Natural killer cell (primary cell): Measurements from ENCODE around the gene DOCK8. TPM values are rescaled to one million over a fixed set of nuclear protein-coding genes. Genes with fewer than 3 reads are reported as not detected.

Experiments used
- ATAC-seq, 3 donors: fragments of 150-1000 bp in 2 of 3; fragments of 200-7000 bp in 1 of 3; cut with Tn5 transposase; 1 replicate in 1 of 3; 2 replicates in 2 of 3; pipeline ENCODE4 v1.10.0; 2021; ENCODE audit warnings: mild to moderate bottlenecking in 2 of 3, moderate library complexity in 2 of 3
- DNase-seq, 2 donors: peaks; one replicate each; pipeline versions ENCODE4 v3.0.0 to v3.0.0-alpha.2; 2013 to 2021; ENCODE audit warnings: mixed read lengths in 1 of 2
- H3K27ac ChIP-seq: one replicate; pipeline ENCODE4 v1.5.1; 2013; ENCODE audit warnings: mild to moderate bottlenecking, low read length
- H3K27me3 ChIP-seq: one replicate; pipeline ENCODE4 v1.6.1; 2013; ENCODE audit warnings: low read length; ENCODE audit not compliant: control insufficient read depth, insufficient read depth
- H3K36me3 ChIP-seq: one replicate; pipeline ENCODE4 v1.6.1; 2013; ENCODE audit warnings: low read length; ENCODE audit not compliant: control insufficient read depth, insufficient read depth
- H3K4me1 ChIP-seq: one replicate; pipeline ENCODE4 v1.6.1; 2013; ENCODE audit warnings: low read length; ENCODE audit not compliant: control insufficient read depth, insufficient read depth
- H3K4me3 ChIP-seq: one replicate; pipeline ENCODE4 v1.5.1; 2013; ENCODE audit warnings: low read length
- H3K9me3 ChIP-seq: one replicate; pipeline ENCODE4 v1.6.1; 2013; ENCODE audit warnings: low read length; ENCODE audit not compliant: control insufficient read depth, insufficient read depth
- H3K27ac Mint-ChIP-seq, 2 donors: one replicate each; pipeline ENCODE4 v1.8.0; 2022; ENCODE audit warnings: mild to moderate bottlenecking in 2 of 2, mixed read lengths in 2 of 2, moderate library complexity in 1 of 2
- H3K27me3 Mint-ChIP-seq, 2 donors: one replicate each; pipeline ENCODE4 v1.8.0; 2022; ENCODE audit warnings: low read depth in 2 of 2, mixed read lengths in 2 of 2
- H3K36me3 Mint-ChIP-seq: one replicate; pipeline ENCODE4 v1.8.0; 2022; ENCODE audit warnings: mixed read lengths
- H3K4me1 Mint-ChIP-seq, 2 donors: one replicate each; pipeline ENCODE4 v1.8.0; 2022; ENCODE audit warnings: mixed read lengths in 2 of 2
- H3K4me3 Mint-ChIP-seq: one replicate; pipeline ENCODE4 v1.8.0; 2022; ENCODE audit warnings: mild to moderate bottlenecking, moderate library complexity, mixed read lengths
- H3K9me3 Mint-ChIP-seq, 2 donors: one replicate each; pipeline ENCODE4 v1.8.0; 2022; ENCODE audit warnings: mixed read lengths in 2 of 2
- CTCF ChIP-seq: fragments of 200-600 bp; IDR thresholded peaks from one replicate; pipeline ENCODE4 v1.8.0; 2022; ENCODE audit warnings: antibody characterized with exemption
- WGBS: methylation state at CpG from one replicate; pipeline ENCODE4 v1.1.7; 2013; ENCODE audit warnings: missing lambda C conversion rate; ENCODE audit not compliant: insufficient coverage; 5-methylcytosine and 5-hydroxymethylcytosine counted together
- intact Hi-C: fragments of 100-400 bp; cut with micrococcal nuclease; formaldehyde crosslinking; loops from one replicate; pipeline ENCODE4 v1.14.2; 2022
- total RNA-seq, 4 donors: library from RNA; stranded (reverse); fragments of 120-200 nt in 1 of 4; gene quantifications; one replicate each; pipeline versions ENCODE4 v1.2.3 to v1.2.4, GENCODE V29; 2013 to 2022

DOCK8 gene
- total RNA-seq, 3 donors from 2014 or later (not counting 1 experiment from before 2014, with no cell fraction given): 156 to 211 (median 207) TPM

DNA sequence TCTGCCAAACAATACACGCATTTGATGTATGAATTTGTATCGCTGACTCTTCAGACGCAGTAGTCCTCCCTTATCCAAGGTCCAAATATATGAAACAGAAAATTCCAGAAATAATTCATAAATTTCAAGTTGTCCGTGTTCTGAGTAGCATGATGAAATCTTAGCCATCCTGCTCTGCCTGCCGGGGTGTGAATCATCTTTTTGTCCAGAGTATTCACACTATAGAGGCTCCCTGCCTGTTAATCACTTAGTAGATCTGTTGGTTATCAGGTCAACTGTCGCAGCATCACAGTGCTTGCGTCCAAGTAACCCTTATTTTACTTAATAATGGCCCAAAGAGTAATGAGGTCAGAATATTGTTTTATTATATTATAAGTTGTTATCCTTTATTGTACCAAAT is 268.1 kb downstream of the DOCK8 start:
- Mint-ChIP-seq H3K36me3 (no peaks in the 10 kb centered on the region), H3K9me3 (no peaks in the 10 kb centered on the region), H3K27me3 (peaks cover 7 to 9% of the 10 kb centered on the region in 2 donors), H3K4me3 (no peak overlapping the region), H3K27ac (no peak overlapping the region), H3K4me1 (peaks cover 6 to 8% of the 10 kb centered on the region in 2 donors)
- 95% methylated on average over 6 of the region's 7 CpGs for WGBS
- DNase-seq (no peak), ATAC-seq (no peak)
- Histone ChIP-seq H3K4me1 (peaks cover 2% of the 10 kb centered on the region), H3K27ac (no peak overlapping the region), H3K9me3 (no peaks in the 10 kb centered on the region), H3K4me3 (no peak overlapping the region), H3K36me3 (no peaks in the 10 kb centered on the region), H3K27me3 (no peaks in the 10 kb centered on the region)
- intact Hi-C loops: no loop called here
- TF ChIP-seq CTCF: no peak

DNA sequence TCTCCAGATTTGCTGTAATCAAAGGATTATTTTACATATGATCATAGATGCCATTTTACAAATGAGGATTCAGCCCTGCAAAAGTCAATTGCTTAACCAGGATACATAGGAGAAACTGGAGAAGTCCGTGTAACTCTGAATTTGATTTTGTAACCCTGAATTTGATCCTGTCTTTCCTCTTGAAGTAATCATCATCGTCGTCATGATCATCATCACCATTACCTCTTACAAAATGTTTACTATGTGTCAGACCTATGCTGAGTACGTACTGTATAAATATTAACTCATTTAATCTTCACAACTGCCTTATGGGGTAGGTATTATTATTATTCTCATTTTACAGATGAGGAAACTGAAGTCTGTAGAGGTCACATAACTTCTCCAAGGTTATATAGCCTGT is 271.5 kb downstream of the DOCK8 start:
- H3K4me3 ChIP-seq: no peak overlapping the region
- Mint-ChIP-seq H3K27me3 (peaks cover 13 to 16% of the 10 kb centered on the region in 2 donors), H3K4me1 (peaks cover 8 to 9% of the 10 kb centered on the region in 2 donors), H3K27ac (no peak overlapping the region), H3K36me3 (no peaks in the 10 kb centered on the region), H3K4me3 (no peak overlapping the region), H3K9me3 (no peaks in the 10 kb centered on the region)
- H3K36me3 ChIP-seq: no peaks in the 10 kb centered on the region
- WGBS: 96% methylated on average over 3 of the region's 4 CpGs
- peaks cover 2% of the 10 kb centered on the region for H3K4me1 ChIP-seq
- no peak overlapping the region for H3K27ac ChIP-seq
- ATAC-seq (no peak), DNase-seq (no peak)
- no peaks in the 10 kb centered on the region for H3K9me3 ChIP-seq
- TF ChIP-seq CTCF: no peak
- peaks cover 2% of the 10 kb centered on the region for H3K27me3 ChIP-seq
- intact Hi-C loops: no loop called here

DNA sequence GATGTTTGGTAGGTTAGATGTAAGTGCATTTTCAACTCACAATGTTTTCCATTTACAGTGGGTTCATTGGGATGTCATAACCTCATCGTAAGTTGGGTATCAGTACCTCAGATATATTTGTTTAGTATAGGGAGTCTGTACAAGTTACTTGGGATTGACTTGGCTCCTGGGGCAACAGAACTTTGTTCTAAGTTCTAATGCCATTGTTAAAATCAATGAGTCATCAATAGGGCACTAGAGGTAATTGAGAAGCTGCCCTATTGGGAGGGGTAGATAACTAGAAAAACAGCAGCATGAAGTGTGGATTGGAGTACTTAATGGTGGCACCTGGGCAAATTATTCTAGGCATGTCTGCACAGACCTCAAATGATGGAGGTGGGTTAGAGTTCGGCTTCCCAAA is 272.8 kb downstream of the DOCK8 start:
- H3K4me1 Mint-ChIP-seq: peaks cover 8 to 9% of the 10 kb centered on the region in 2 donors
- H3K36me3 Mint-ChIP-seq: no peaks in the 10 kb centered on the region
- Histone ChIP-seq H3K4me1 (peaks cover 2% of the 10 kb centered on the region), H3K9me3 (no peaks in the 10 kb centered on the region), H3K4me3 (no peak overlapping the region), H3K27me3 (peaks cover 2% of the 10 kb centered on the region), H3K27ac (no peak overlapping the region), H3K36me3 (no peaks in the 10 kb centered on the region)
- WGBS: 93% methylated on average over 2 of the region's 2 CpGs
- ATAC-seq (no peak), DNase-seq (no peak)
- H3K27me3 Mint-ChIP-seq: peaks cover 13 to 16% of the 10 kb centered on the region in 2 donors
- H3K4me3 Mint-ChIP-seq: no peak overlapping the region
- H3K27ac Mint-ChIP-seq: no peak overlapping the region
- no peak for TF ChIP-seq CTCF
- H3K9me3 Mint-ChIP-seq: no peaks in the 10 kb centered on the region
- intact Hi-C loops: no loop called here

DNA sequence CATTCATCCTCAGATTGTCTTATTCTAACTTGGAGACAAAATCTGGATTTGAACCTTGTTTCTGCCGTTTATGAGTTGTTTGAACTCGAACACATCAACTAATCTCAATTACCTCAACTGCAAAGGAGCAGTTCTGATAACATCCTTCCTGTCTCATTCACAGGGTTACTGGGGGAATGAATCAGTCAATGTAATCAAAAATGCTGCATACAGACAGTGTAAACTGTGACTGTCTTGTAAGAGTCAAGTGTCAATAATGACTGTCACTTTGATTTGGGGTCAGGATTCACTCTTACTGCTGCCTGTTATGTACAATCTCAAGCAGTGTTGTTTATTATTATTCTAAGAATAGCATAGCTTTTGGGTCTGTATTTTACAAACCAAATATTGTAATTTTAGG is 273.8 kb downstream of the DOCK8 start:
- Histone ChIP-seq H3K27me3 (peaks cover 2% of the 10 kb centered on the region), H3K27ac (no peak overlapping the region), H3K4me1 (peaks cover 2% of the 10 kb centered on the region), H3K36me3 (no peaks in the 10 kb centered on the region), H3K4me3 (no peak overlapping the region), H3K9me3 (no peaks in the 10 kb centered on the region)
- no peaks in the 10 kb centered on the region for H3K9me3 Mint-ChIP-seq
- peaks cover 13 to 16% of the 10 kb centered on the region in 2 donors for H3K27me3 Mint-ChIP-seq
- H3K27ac Mint-ChIP-seq: no peak overlapping the region
- 75% methylated on average over 2 of the region's 2 CpGs for WGBS
- DNase-seq (no peak), ATAC-seq (no peak)
- peaks cover 8 to 9% of the 10 kb centered on the region in 2 donors for H3K4me1 Mint-ChIP-seq
- TF ChIP-seq CTCF: no peak
- H3K4me3 Mint-ChIP-seq: no peak overlapping the region
- intact Hi-C loops: no loop called here
- H3K36me3 Mint-ChIP-seq: no peaks in the 10 kb centered on the region
